ENCODE measurements around the gene MEGF8.

Gene MEGF8

DNA sequence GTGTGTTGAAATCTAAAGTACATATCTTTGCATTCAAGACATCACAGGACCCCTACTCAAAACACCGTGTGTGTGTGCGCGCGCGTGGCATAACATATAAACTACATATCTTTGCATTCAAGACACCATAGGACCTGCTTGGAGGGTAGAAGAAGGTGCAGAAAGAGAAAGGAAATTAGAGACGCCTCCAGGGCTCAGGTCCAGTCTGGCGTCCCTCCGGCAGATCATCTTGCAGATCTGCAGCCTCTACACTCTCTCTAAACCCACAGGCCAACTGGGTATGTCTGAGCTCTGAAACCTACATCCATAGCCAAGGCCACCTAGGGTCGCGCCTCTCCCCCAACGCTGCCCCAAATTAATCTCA lies 22.4 kb upstream of the MEGF8 start:
- Histone ChIP-seq H2AFZ (ENCODE audit: low read depth, low read length, severe bottlenecking) (peak overlapping the region; percentile 36), H3K27me3 (ENCODE audit: low read length) (no peaks in the 10 kb centered on the region), H3K79me2 (ENCODE audit: insufficient read depth, low read length) (peaks cover 7% of the 10 kb centered on the region; the same call in 1 of the 2 replicates), H3K4me2 (ENCODE audit: low read depth, low read length, poor library complexity, severe bottlenecking) (peak overlapping the region; percentile 83), H3K9me2 (replicated peaks; ENCODE audit: insufficient read depth, low read length) (no peaks in the 10 kb centered on the region), H3K4me3 (ENCODE audit: insufficient read depth, low read length, poor library complexity, severe bottlenecking) (no peak overlapping the region), H3K9me3 (ENCODE audit: insufficient read depth, low read length) (no peaks in the 10 kb centered on the region), H3K9ac (ENCODE audit: low read length) (0 out of 2 replicates have a peak overlapping the region, but pooled peaks have one; percentile 88), H4K20me1 (ENCODE audit: low read depth, low read length) (no peaks in the 10 kb centered on the region), H3K36me3 (ENCODE audit: low read length) (no peaks in the 10 kb centered on the region), H3F3A (ENCODE audit: insufficient read depth) (peaks cover 11% of the 10 kb centered on the region), H3K27ac (ENCODE audit: low read depth, low read length) (no peak overlapping the region)
- TF ChIP-seq, protein P1, sequence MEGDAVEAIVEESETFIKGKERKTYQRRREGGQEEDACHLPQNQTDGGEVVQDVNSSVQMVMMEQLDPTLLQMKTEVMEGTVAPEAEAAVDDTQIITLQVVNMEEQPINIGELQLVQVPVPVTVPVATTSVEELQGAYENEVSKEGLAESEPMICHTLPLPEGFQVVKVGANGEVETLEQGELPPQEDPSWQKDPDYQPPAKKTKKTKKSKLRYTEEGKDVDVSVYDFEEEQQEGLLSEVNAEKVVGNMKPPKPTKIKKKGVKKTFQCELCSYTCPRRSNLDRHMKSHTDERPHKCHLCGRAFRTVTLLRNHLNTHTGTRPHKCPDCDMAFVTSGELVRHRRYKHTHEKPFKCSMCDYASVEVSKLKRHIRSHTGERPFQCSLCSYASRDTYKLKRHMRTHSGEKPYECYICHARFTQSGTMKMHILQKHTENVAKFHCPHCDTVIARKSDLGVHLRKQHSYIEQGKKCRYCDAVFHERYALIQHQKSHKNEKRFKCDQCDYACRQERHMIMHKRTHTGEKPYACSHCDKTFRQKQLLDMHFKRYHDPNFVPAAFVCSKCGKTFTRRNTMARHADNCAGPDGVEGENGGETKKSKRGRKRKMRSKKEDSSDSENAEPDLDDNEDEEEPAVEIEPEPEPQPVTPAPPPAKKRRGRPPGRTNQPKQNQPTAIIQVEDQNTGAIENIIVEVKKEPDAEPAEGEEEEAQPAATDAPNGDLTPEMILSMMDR (IDR thresholded peaks at IDR 0.05; ENCODE audit: insufficient read depth, low read length, poor library complexity, severe bottlenecking), result no peak
- TF ChIP-seq EZH2phosphoT487 (conservative IDR thresholded peaks at IDR 0.05; ENCODE audit: low read length), result no peak

DNA sequence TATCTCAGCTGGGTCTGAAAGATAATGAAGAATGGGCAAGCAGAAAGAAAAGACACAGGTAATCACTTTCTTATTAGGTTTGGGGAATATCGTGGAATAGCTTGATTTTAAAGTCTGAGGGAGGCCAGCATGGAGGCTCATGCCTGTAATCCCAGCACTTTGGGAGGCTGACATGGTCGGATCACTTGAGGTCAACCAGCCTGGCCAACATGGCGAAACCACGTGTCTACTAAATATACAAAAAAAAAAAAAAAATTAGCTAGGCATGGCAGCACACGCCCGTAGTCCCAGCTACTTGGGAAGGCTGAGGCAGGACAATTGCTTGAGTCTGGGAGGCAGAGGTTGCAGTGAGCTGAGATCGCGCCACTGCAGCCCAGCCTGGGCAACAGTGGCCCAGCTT lies 21.6 kb upstream of the MEGF8 start:
- H3K9me2 ChIP-seq (replicated peaks; ENCODE audit: insufficient read depth, low read length), result no peaks in the 10 kb centered on the region
- H2AFZ ChIP-seq (ENCODE audit: low read depth, low read length, severe bottlenecking), result no peak overlapping the region
- no peak overlapping the region for H3K27ac ChIP-seq (ENCODE audit: low read depth, low read length)
- H3K4me3 ChIP-seq (ENCODE audit: insufficient read depth, low read length, poor library complexity, severe bottlenecking), result no peak overlapping the region
- H3F3A ChIP-seq (ENCODE audit: insufficient read depth), result peaks cover 11% of the 10 kb centered on the region
- no peak overlapping the region for H3K9ac ChIP-seq (ENCODE audit: low read length)
- no peak for TF ChIP-seq EZH2phosphoT487 (conservative IDR thresholded peaks at IDR 0.05; ENCODE audit: low read length)
- TF ChIP-seq, protein P1 (IDR thresholded peaks at IDR 0.05; ENCODE audit: insufficient read depth, low read length, poor library complexity, severe bottlenecking), result no peak
- H4K20me1 ChIP-seq (ENCODE audit: low read depth, low read length), result no peaks in the 10 kb centered on the region
- no peak overlapping the region for H3K4me2 ChIP-seq (ENCODE audit: low read depth, low read length, poor library complexity, severe bottlenecking)
- H3K27me3 ChIP-seq (ENCODE audit: low read length), result no peaks in the 10 kb centered on the region
- no peaks in the 10 kb centered on the region for H3K9me3 ChIP-seq (ENCODE audit: insufficient read depth, low read length)
- H3K79me2 ChIP-seq (ENCODE audit: insufficient read depth, low read length), result peaks cover 7% of the 10 kb centered on the region; the same call in 1 of the 2 replicates
- no peaks in the 10 kb centered on the region for H3K36me3 ChIP-seq (ENCODE audit: low read length)

DNA sequence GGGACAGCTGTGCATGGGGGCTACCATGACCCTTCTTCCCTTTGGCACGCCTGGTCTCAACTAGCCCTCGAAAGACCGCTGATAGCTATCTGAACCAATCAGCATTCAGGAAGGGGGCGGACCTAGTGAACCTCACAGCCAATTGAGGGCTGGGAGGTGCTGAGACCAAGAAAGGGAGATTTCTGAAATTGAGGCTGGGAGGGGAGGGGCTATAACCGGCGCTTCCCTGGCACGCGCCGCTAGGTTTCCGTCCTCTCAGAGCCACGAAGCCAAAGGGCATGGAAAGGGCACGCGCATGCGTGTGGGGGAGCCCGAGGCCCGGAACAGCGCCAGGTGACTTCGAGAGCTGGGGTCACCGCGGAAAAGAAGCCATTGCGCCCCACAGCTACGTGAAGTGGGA lies 18.8 kb upstream of the MEGF8 start:
- H3K9me3 ChIP-seq (ENCODE audit: insufficient read depth, low read length), result no peaks in the 10 kb centered on the region
- H3K9me2 ChIP-seq (replicated peaks; ENCODE audit: insufficient read depth, low read length), result no peaks in the 10 kb centered on the region
- H2AFZ ChIP-seq (ENCODE audit: low read depth, low read length, severe bottlenecking), result no peak overlapping the region
- H3K79me2 ChIP-seq (ENCODE audit: insufficient read depth, low read length), result peaks cover 6% of the 10 kb centered on the region; the same call in 1 of the 2 replicates
- H4K20me1 ChIP-seq (ENCODE audit: low read depth, low read length), result no peaks in the 10 kb centered on the region
- peaks cover 6% of the 10 kb centered on the region for H3F3A ChIP-seq (ENCODE audit: insufficient read depth)
- H3K27ac ChIP-seq (ENCODE audit: low read depth, low read length), result no peak overlapping the region
- no peak overlapping the region for H3K9ac ChIP-seq (ENCODE audit: low read length)
- TF ChIP-seq, protein P1 (IDR thresholded peaks at IDR 0.05; ENCODE audit: insufficient read depth, low read length, poor library complexity, severe bottlenecking), result no peak
- no peak for TF ChIP-seq EZH2phosphoT487 (conservative IDR thresholded peaks at IDR 0.05; ENCODE audit: low read length)
- H3K27me3 ChIP-seq (ENCODE audit: low read length), result no peaks in the 10 kb centered on the region
- no peak overlapping the region for H3K4me3 ChIP-seq (ENCODE audit: insufficient read depth, low read length, poor library complexity, severe bottlenecking)
- H3K36me3 ChIP-seq (ENCODE audit: low read length), result no peaks in the 10 kb centered on the region
- H3K4me2 ChIP-seq (ENCODE audit: low read depth, low read length, poor library complexity, severe bottlenecking), result no peak overlapping the region
